Neural cell (in vitro differentiated cells): ENCODE data around the gene CHPF2. TPM values are rescaled to one million over a fixed set of nuclear protein-coding genes. Genes with fewer than 3 reads are reported as not detected.
A peak's percentile ranks its signal among the peaks of the same experiment; 100 is the strongest.

Experiments
- H2AFZ ChIP-seq: fragments of 200-600, 300-800 bp; sonication (generic), shearing (Covaris generic); 2 replicates; pipeline ENCODE4 v1.6.0; 2014; ENCODE audit warnings: low read depth, mild to moderate bottlenecking, antibody characterized with exemption, low read length, moderate library complexity
- H3F3A ChIP-seq: fragments of 200-600 bp; shearing (Covaris generic); 2 replicates; pipeline ENCODE4 v1.6.1; 2016; ENCODE audit warnings: mild to moderate bottlenecking, moderate library complexity, mixed read lengths, antibody characterized with exemption, low read length; ENCODE audit not compliant: insufficient read depth, poor library complexity, severe bottlenecking
- H3K27ac ChIP-seq: fragments of 200-600, 300-800 bp; sonication (generic), shearing (Covaris generic); 2 replicates; pipeline ENCODE4 v1.5.1; 2014; ENCODE audit warnings: mild to moderate bottlenecking, low read length, moderate library complexity
- H3K27me3 ChIP-seq: fragments of 300-800, 200-600 bp; sonication (generic), shearing (Covaris generic); 2 replicates; pipeline ENCODE4 v1.6.0; 2014; ENCODE audit warnings: mild to moderate bottlenecking, low read depth, low read length, moderate library complexity; ENCODE audit not compliant: insufficient read depth
- H3K36me3 ChIP-seq: fragments of 300-800, 200-600 bp; sonication (generic), shearing (Covaris generic); 2 replicates; pipeline ENCODE4 v1.5.1; 2014; ENCODE audit warnings: mild to moderate bottlenecking, antibody characterized with exemption, low read length, moderate library complexity; ENCODE audit not compliant: insufficient read depth
- H3K4me2 ChIP-seq: fragments of 300-800, 200-600 bp; sonication (generic), shearing (Covaris generic); 2 replicates; pipeline ENCODE4 v1.6.0; 2014; ENCODE audit warnings: mild to moderate bottlenecking, low read length
- H3K4me3 ChIP-seq: fragments of 300-800, 200-600 bp; sonication (generic), shearing (Covaris generic); 2 replicates; pipeline ENCODE4 v1.5.1; 2014; ENCODE audit warnings: mild to moderate bottlenecking, low read length, moderate library complexity
- H3K79me2 ChIP-seq: fragments of 200-600 bp; shearing (Covaris generic); replicated peaks from 2 replicates; pipeline ENCODE4 v1.6.0; 2014; ENCODE audit warnings: mild to moderate bottlenecking, low read length, moderate library complexity; ENCODE audit not compliant: insufficient read depth
- H3K9ac ChIP-seq: fragments of 300-800, 200-600 bp; sonication (generic), shearing (Covaris generic); 2 replicates; pipeline ENCODE4 v1.6.1; 2016; ENCODE audit warnings: mild to moderate bottlenecking, low read length, mixed read lengths
- H3K9me2 ChIP-seq: fragments of 200-600 bp; shearing (Covaris generic); 2 replicates; pipeline ENCODE4 v1.6.1; 2016; ENCODE audit warnings: mild to moderate bottlenecking, low read length, mixed read lengths; ENCODE audit not compliant: insufficient read depth
- H3K9me3 ChIP-seq: fragments of 200-600, 300-800 bp; sonication (generic), shearing (Covaris generic); 2 replicates; pipeline ENCODE4 v1.6.1; 2016; ENCODE audit warnings: mild to moderate bottlenecking, mixed run types, low read length, moderate library complexity, mixed read lengths
- H4K20me1 ChIP-seq: fragments of 200-600 bp; shearing (Covaris generic); 2 replicates; pipeline ENCODE4 v1.6.1; 2016; ENCODE audit warnings: mild to moderate bottlenecking, mixed run types; ENCODE audit not compliant: insufficient read depth
- EP300 ChIP-seq: fragments of 450-650 bp; conservative IDR thresholded peaks from 2 replicates; pipeline ENCODE4 v1.6.1; 2014; ENCODE audit warnings: antibody characterized with exemption, mild to moderate bottlenecking, moderate library complexity; ENCODE audit not compliant: poor library complexity, severe bottlenecking
- EZH2 ChIP-seq: fragments of 200-600, 300-800 bp; shearing (Covaris generic), sonication (generic); IDR thresholded peaks from 2 replicates; pipeline ENCODE4 v1.6.1; 2014; ENCODE audit warnings: antibody characterized with exemption, low read length, borderline replicate concordance, mild to moderate bottlenecking; ENCODE audit not compliant: insufficient read depth, poor library complexity, severe bottlenecking
- MXI1 ChIP-seq: fragments of 450-650 bp; conservative IDR thresholded peaks from 2 replicates; pipeline ENCODE4 v1.6.1; 2014; ENCODE audit warnings: antibody characterized with exemption, mild to moderate bottlenecking; ENCODE audit not compliant: poor library complexity, severe bottlenecking
- POLR2AphosphoS5 ChIP-seq: IDR thresholded peaks from 2 replicates; pipeline ENCODE4 v1.6.1; 2012
- RAD21 ChIP-seq: fragments of 450-650 bp; conservative IDR thresholded peaks from 2 replicates; pipeline ENCODE4 v1.6.1; 2014; ENCODE audit warnings: antibody characterized with exemption, mild to moderate bottlenecking, moderate library complexity
- REST ChIP-seq: IDR thresholded peaks from 2 replicates; pipeline ENCODE4 v1.6.1; 2012; ENCODE audit warnings: borderline replicate concordance
- SMC3 ChIP-seq: fragments of 450-650 bp; conservative IDR thresholded peaks from 2 replicates; pipeline ENCODE4 v1.6.1; 2014; ENCODE audit warnings: antibody characterized with exemption, mild to moderate bottlenecking, moderate library complexity; ENCODE audit not compliant: poor library complexity
- TAF1 ChIP-seq: IDR thresholded peaks from 2 replicates; pipeline ENCODE4 v1.6.1; 2012; ENCODE audit warnings: low read depth
- polyA plus RNA-seq: library from polyadenylated mRNA; depleted of rRNA; stranded (reverse); fragments of >200 nt; gene quantifications from 2 replicates; pipeline ENCODE4 v1.2.3, GENCODE V29; 2014
- TF ChIP-seq, protein P1 (sequence below): fragments of 450-650 bp; IDR thresholded peaks from 2 replicates; pipeline ENCODE4 v1.5.1; 2014; ENCODE audit warnings: antibody characterized with exemption, mild to moderate bottlenecking, moderate library complexity; ENCODE audit not compliant: poor library complexity, severe bottlenecking

Gene CHPF2
- polyA plus RNA-seq, 1 donor from 2014 or later = 22.5 TPM

DNA sequence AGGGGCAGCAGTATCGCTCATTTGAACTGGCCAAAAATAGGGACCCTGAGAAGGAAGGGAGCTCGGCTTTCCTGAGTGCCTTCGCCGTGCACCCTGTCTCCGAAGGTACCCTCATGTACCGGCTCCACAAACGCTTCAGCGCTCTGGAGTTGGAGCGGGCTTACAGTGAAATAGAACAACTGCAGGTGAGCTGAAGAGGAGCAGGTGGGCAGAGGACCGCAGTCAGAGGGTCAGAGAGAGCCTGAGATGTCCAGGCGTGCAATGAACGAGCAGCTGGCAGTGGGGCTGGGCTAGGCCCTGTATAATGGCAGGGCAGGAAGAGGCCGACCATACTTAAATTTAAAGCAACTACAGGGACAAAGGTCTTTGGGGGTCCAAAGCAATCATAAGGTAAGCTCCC lies 4.1 kb downstream of the CHPF2 start:
- no peaks in the 10 kb centered on the region for H3F3A ChIP-seq
- no peak overlapping the region for H3K9ac ChIP-seq
- H3K79me2 ChIP-seq = peaks cover 25% of the 10 kb centered on the region
- no peak overlapping the region for H3K4me2 ChIP-seq
- H3K36me3 ChIP-seq = no peaks in the 10 kb centered on the region
- H3K27ac ChIP-seq = no peak overlapping the region
- no peaks in the 10 kb centered on the region for H3K27me3 ChIP-seq
- no peak for TF ChIP-seq MXI1
- TF ChIP-seq EP300 = no peak
- no peak for TF ChIP-seq REST
- no peak for TF ChIP-seq EZH2
- TF ChIP-seq TAF1 = no peak
- no peak for TF ChIP-seq SMC3
- TF ChIP-seq POLR2AphosphoS5 = no peak
- TF ChIP-seq RAD21 = no peak
- TF ChIP-seq, protein P1, sequence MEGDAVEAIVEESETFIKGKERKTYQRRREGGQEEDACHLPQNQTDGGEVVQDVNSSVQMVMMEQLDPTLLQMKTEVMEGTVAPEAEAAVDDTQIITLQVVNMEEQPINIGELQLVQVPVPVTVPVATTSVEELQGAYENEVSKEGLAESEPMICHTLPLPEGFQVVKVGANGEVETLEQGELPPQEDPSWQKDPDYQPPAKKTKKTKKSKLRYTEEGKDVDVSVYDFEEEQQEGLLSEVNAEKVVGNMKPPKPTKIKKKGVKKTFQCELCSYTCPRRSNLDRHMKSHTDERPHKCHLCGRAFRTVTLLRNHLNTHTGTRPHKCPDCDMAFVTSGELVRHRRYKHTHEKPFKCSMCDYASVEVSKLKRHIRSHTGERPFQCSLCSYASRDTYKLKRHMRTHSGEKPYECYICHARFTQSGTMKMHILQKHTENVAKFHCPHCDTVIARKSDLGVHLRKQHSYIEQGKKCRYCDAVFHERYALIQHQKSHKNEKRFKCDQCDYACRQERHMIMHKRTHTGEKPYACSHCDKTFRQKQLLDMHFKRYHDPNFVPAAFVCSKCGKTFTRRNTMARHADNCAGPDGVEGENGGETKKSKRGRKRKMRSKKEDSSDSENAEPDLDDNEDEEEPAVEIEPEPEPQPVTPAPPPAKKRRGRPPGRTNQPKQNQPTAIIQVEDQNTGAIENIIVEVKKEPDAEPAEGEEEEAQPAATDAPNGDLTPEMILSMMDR = no peak
- H4K20me1 ChIP-seq = no peaks in the 10 kb centered on the region
- no peak overlapping the region for H2AFZ ChIP-seq
- H3K9me3 ChIP-seq = no peaks in the 10 kb centered on the region
- no peak overlapping the region for H3K4me3 ChIP-seq
- H3K9me2 ChIP-seq = no peaks in the 10 kb centered on the region

DNA sequence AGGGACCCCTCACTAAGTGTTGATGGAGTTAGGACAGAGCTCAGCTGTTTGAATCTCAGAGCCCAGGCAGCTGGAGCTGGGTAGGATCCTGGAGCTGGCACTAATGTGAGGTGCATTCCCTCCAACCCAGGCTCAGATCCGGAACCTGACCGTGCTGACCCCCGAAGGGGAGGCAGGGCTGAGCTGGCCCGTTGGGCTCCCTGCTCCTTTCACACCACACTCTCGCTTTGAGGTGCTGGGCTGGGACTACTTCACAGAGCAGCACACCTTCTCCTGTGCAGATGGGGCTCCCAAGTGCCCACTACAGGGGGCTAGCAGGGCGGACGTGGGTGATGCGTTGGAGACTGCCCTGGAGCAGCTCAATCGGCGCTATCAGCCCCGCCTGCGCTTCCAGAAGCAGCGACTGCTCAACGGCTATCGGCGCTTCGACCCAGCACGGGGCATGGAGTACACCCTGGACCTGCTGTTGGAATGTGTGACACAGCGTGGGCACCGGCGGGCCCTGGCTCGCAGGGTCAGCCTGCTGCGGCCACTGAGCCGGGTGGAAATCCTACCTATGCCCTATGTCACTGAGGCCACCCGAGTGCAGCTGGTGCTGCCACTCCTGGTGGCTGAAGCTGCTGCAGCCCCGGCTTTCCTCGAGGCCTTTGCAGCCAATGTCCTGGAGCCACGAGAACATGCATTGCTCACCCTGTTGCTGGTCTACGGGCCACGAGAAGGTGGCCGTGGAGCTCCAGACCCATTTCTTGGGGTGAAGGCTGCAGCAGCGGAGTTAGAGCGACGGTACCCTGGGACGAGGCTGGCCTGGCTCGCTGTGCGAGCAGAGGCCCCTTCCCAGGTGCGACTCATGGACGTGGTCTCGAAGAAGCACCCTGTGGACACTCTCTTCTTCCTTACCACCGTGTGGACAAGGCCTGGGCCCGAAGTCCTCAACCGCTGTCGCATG lies 5.2 kb downstream of the CHPF2 start:
- H3K27ac ChIP-seq = no peak overlapping the region
- H3K36me3 ChIP-seq = no peaks in the 10 kb centered on the region
- no peaks in the 10 kb centered on the region for H3K27me3 ChIP-seq
- H3K9ac ChIP-seq = no peak overlapping the region
- H2AFZ ChIP-seq = no peak overlapping the region
- H4K20me1 ChIP-seq = no peaks in the 10 kb centered on the region
- TF ChIP-seq RAD21 (no peak), POLR2AphosphoS5 (peak; percentile 10), MXI1 (no peak)
- H3K9me3 ChIP-seq = no peaks in the 10 kb centered on the region
- no peak overlapping the region for H3K4me3 ChIP-seq
- H3F3A ChIP-seq = no peaks in the 10 kb centered on the region
- peaks cover 23% of the 10 kb centered on the region for H3K79me2 ChIP-seq
- no peak overlapping the region for H3K4me2 ChIP-seq
- H3K9me2 ChIP-seq = no peaks in the 10 kb centered on the region
